GM12878 (cell line): ENCODE results near the gene FAM170B. TPM values are rescaled to one million over a fixed set of nuclear protein-coding genes. Genes with fewer than 3 reads are reported as not detected.

ENCODE experiments used
- ATAC-seq: fragments of 200-7000 bp; cut with Tn5 transposase; 3 replicates; pipeline ENCODE4 v1.9.1; 2020; ENCODE audit warnings: mild to moderate bottlenecking, moderate library complexity
- BruUV-seq: library from RNA; stranded (reverse); fragments of 400-500 nt; replicated peaks from 2 replicates; lab custom pipeline; 2021; lab: Mats Ljungman, UMichigan
- CTCF ChIA-PET: fragments of 300-600 bp; sonication (Branson Sonifier 250); formaldehyde crosslinking; extraction: SDS; loops from one replicate; lab custom pipeline; 2021; ENCODE audit warnings: inconsistent platforms; lab: Yijun Ruan, JAX
- POLR2A ChIA-PET: fragments of 350-600 bp; formaldehyde crosslinking; extraction: SDS; loops from one replicate; lab custom pipeline; 2021; ENCODE audit warnings: inconsistent platforms; lab: Charles Lee
- RAD21 ChIA-PET: fragments of 300-600 bp; sonication (Branson Sonifier 250); formaldehyde crosslinking; loops from one replicate; lab custom pipeline; 2023; ENCODE audit warnings: antibody characterized with exemption; ENCODE audit not compliant: unreplicated experiment; lab: Charles Lee
- SMC1A ChIA-PET: fragments of 300-600 bp; sonication (Branson Sonifier 250); formaldehyde crosslinking; loops from one replicate; lab custom pipeline; 2023; ENCODE audit not compliant: unreplicated experiment, uncharacterized antibody; lab: Charles Lee
- DNase-seq: peaks from one replicate; pipeline ENCODE4 v3.0.0-alpha.2; 2011; ENCODE audit warnings: low read depth, low spot score
- FAIRE-seq: peaks from 3 replicates; lab custom pipeline; 2011; peaks lifted over from hg19 to GRCh38; lab: Jason Lieb, UNC
- H2AFZ ChIP-seq: 2 replicates; pipeline ENCODE4 v1.6.0; 2011; ENCODE audit warnings: low read depth, low read length, control low read depth; ENCODE audit not compliant: control insufficient read depth
- H3K27ac ChIP-seq: 2 replicates; pipeline ENCODE4 v1.5.1; 2011; ENCODE audit warnings: control low read depth; ENCODE audit not compliant: control insufficient read depth, insufficient read depth
- H3K27me3 ChIP-seq, 2 experiments: replicated peaks in 1 of 2; 2 replicates each; pipeline versions ENCODE4 v1.6.0 to v1.6.1; 2011; ENCODE audit warnings: low read length in 1 of 2; ENCODE audit not compliant: control insufficient read depth in 2 of 2, insufficient read depth in 2 of 2
- H3K36me3 ChIP-seq, 2 experiments: 2 replicates each; pipeline ENCODE4 v1.5.1; 2011; ENCODE audit warnings: low read length in 1 of 2; ENCODE audit not compliant: control insufficient read depth in 2 of 2, insufficient read depth in 2 of 2
- H3K4me1 ChIP-seq: 2 replicates; pipeline ENCODE4 v1.6.1; 2011; ENCODE audit warnings: mild to moderate bottlenecking, low read length, moderate library complexity, mixed read lengths; ENCODE audit not compliant: control insufficient read depth, insufficient read depth
- H3K4me2 ChIP-seq: 2 replicates; pipeline ENCODE4 v1.6.0; 2011; ENCODE audit warnings: control low read depth; ENCODE audit not compliant: control insufficient read depth, insufficient read depth
- H3K4me3 ChIP-seq: fragments of 200-600 bp; sonication (generic); 2 replicates; pipeline ENCODE4 v1.5.1; 2016
- H3K79me2 ChIP-seq: 2 replicates; pipeline ENCODE4 v1.6.0; 2011; ENCODE audit warnings: low read length; ENCODE audit not compliant: control insufficient read depth, insufficient read depth
- H3K9ac ChIP-seq: 2 replicates; pipeline ENCODE4 v1.8.0; 2011; ENCODE audit warnings: low read length, control low read depth, mixed read lengths; ENCODE audit not compliant: control insufficient read depth, insufficient read depth
- H3K9me3 ChIP-seq: replicated peaks from 3 replicates; pipeline ENCODE4 v1.5.1; 2011; ENCODE audit warnings: mild to moderate bottlenecking, low read length; ENCODE audit not compliant: control insufficient read depth, insufficient read depth
- H4K20me1 ChIP-seq: 2 replicates; pipeline ENCODE4 v1.6.0; 2011; ENCODE audit not compliant: control insufficient read depth, insufficient read depth
- BMI1 ChIP-seq: fragments of 450-650 bp; IDR thresholded peaks from 2 replicates; pipeline ENCODE4 v1.6.1; 2016; ENCODE audit warnings: mild to moderate bottlenecking, moderate library complexity, borderline replicate concordance
- CBFB ChIP-seq: IDR thresholded peaks from 2 replicates; pipeline ENCODE4 v1.6.1; 2016; ENCODE audit warnings: antibody characterized with exemption, low read depth
- CREM ChIP-seq: IDR thresholded peaks from 2 replicates; pipeline ENCODE4 v1.6.1; 2014; ENCODE audit warnings: antibody characterized with exemption, low read depth
- FOS ChIP-seq: IDR thresholded peaks from 3 replicates; pipeline ENCODE4 v1.6.1; 2011; ENCODE audit warnings: borderline replicate concordance; ENCODE audit not compliant: insufficient read length; ENCODE audit errors: extremely low read depth
- HDGF ChIP-seq: fragments of 450-650 bp; IDR thresholded peaks from 2 replicates; pipeline ENCODE4 v1.6.1; 2016; ENCODE audit warnings: antibody characterized with exemption
- HSF1 ChIP-seq: fragments of 150-350 bp; IDR thresholded peaks from 2 replicates; pipeline ENCODE4 v1.6.1; 2014; ENCODE audit warnings: mild to moderate bottlenecking, low read depth, low read length
- NFYA ChIP-seq: IDR thresholded peaks from 2 replicates; pipeline ENCODE4 v1.6.1; 2011; ENCODE audit warnings: low read depth, mild to moderate bottlenecking, low read length, improper control_type of control experiment, borderline replicate concordance
- NR2F1 ChIP-seq: fragments of 450-650 bp; conservative IDR thresholded peaks from 2 replicates; pipeline ENCODE4 v1.6.1; 2017; ENCODE audit warnings: mild to moderate bottlenecking
- PAX8 ChIP-seq: fragments of 450-650 bp; IDR thresholded peaks from 2 replicates; pipeline ENCODE4 v1.6.1; 2017; ENCODE audit warnings: mild to moderate bottlenecking, moderate library complexity
- SMC3 ChIP-seq: IDR thresholded peaks from 2 replicates; pipeline ENCODE4 v1.6.1; 2011; ENCODE audit warnings: low read length, improper control_type of control experiment, borderline replicate concordance
- TBL1XR1 ChIP-seq: IDR thresholded peaks from 2 replicates; pipeline ENCODE4 v1.6.1; 2012; ENCODE audit warnings: low read depth, low read length, improper control_type of control experiment
- ZBTB11 ChIP-seq: fragments of 450-650 bp; formaldehyde crosslinking; IDR thresholded peaks from 2 replicates; pipeline ENCODE4 v1.5.0; 2022; ENCODE audit warnings: mild to moderate bottlenecking, missing genetic modification characterization
- WGBS: methylation state at CpG from one replicate; pipeline ENCODE4 v1.1.6; 2016; ENCODE audit warnings: low lambda C conversion rate; ENCODE audit not compliant: insufficient replicate concordance, insufficient coverage; ENCODE audit errors: missing lambda C conversion rate; 5-methylcytosine and 5-hydroxymethylcytosine counted together
- in situ Hi-C: fragments of 300-500 bp; cut with MboI; formaldehyde crosslinking; loops from 9 replicates; pipeline ENCODE4 v1.14.3; 2018; ENCODE audit warnings: mixed read lengths
- intact Hi-C: fragments of 100-400 bp; cut with micrococcal nuclease; formaldehyde crosslinking; loops from one replicate; pipeline ENCODE4 v1.14.2; 2022; ENCODE audit not compliant: unreplicated experiment
- polyA plus RNA-seq, 11 experiments: library from polyadenylated mRNA; depleted of rRNA in 4 of 11; unstranded in 6 of 11; stranded (reverse) in 5 of 11; fragments of >200 nt; fragmentation: Nextera tagmentation in 4 of 11; fragmentation: Illumina TruSeq in 1 of 11; extraction: Ambion mirVana in 4 of 11; extraction: Trizol in 1 of 11; gene quantifications; 1 replicate in 1 of 11; 2 replicates in 10 of 11; pipeline versions ENCODE4 v1.2.1 to v1.2.3, GENCODE V29; 2011 to 2016; ENCODE audit warnings: inconsistent platforms in 2 of 11, missing spikeins in 2 of 11, low read depth in 1 of 11
- total RNA-seq, 4 experiments: library from RNA; depleted of rRNA in 3 of 4; stranded (reverse); fragments of >200 nt in 3 of 4; fragmentation: Illumina TruSeq in 1 of 4; extraction: Trizol in 1 of 4; gene quantifications; 2 replicates each; pipeline versions ENCODE4 v1.2.1 to v1.2.3, GENCODE V29; 2013 to 2021

FAM170B gene
- total and polyA plus RNA-seq, 10 of the 15 experiments (the other 5 are each of a cell fraction or from before 2014, with no cell fraction given) = not detected

GRCh38 chr10:49173853-49174252 lies 40.0 kb upstream of the FAM170B start:
- POLR2A ChIA-PET = interaction anchor here (1.0 to 2.6 kb wide), 2 partner anchors 13 to 17 kb away, joined by 3 to 12 read pairs; no protein-coding TSS in a partner anchor
- no peak for FAIRE-seq
- H3K9me3 ChIP-seq = no peaks in the 10 kb centered on the region
- SMC1A ChIA-PET = interaction anchor here (0.7 to 3.1 kb wide), 6 partner anchors 9 to 122 kb away, joined by 3 to 14 read pairs (median 4); partner anchors contain the start of gene TMEM273
- CTCF ChIA-PET = interaction anchor here (1.3 to 2.5 kb wide), 2 partner anchors 11 to 16 kb away, joined by 5 to 7 read pairs; no protein-coding TSS in a partner anchor
- H3K4me2 ChIP-seq = no peak overlapping the region
- H3K4me1 ChIP-seq = peaks cover 45% of the 10 kb centered on the region
- intact Hi-C loops = loop anchor here (10.0 kb wide), 1 partner anchor 341 kb away; no protein-coding TSS in a partner anchor
- TF ChIP-seq ZBTB11 (no peak), HDGF (no peak), NR2F1 (no peak), CREM (no peak), TBL1XR1 (no peak), NFYA (no peak), SMC3 (no peak), PAX8 (no peak), CBFB (no peak), FOS (no peak), BMI1 (no peak), HSF1 (no peak)
- TF ChIP-seq, all 136 proteins: peak for 0
- 97% methylated on average over 4 of the region's 4 CpGs for WGBS
- Histone ChIP-seq H4K20me1 (no peaks in the 10 kb centered on the region), H3K4me3 (no peak overlapping the region), H3K27ac (no peak overlapping the region), H3K36me3 (no peaks in the 10 kb centered on the region; a peak in 1 of 4 replicates), H2AFZ (no peak overlapping the region), H3K27me3 (no peaks in the 10 kb centered on the region), H3K9ac (no peak overlapping the region), H3K79me2 (no peaks in the 10 kb centered on the region)
- no TSS peak for BruUV-seq
- in situ Hi-C loops = loop anchor here (10.0 kb wide), 1 partner anchor 509 kb away; no protein-coding TSS in a partner anchor
- RAD21 ChIA-PET = interaction anchor here (1.2 to 1.5 kb wide), 3 partner anchors 16 to 143 kb away, joined by 3 to 4 read pairs (median 3); no protein-coding TSS in a partner anchor
- DNase-seq (no peak), ATAC-seq (no peak)
